Spleen (tissue), 7 donors: ENCODE data around the gene SLC46A1.

ENCODE experiments used
- CTCF ChIP-seq, 11 experiments: fragments of 200-600 bp in 7 of 11; fragments of 450-650 bp in 4 of 11; sonication (generic) in 4 of 11; IDR thresholded peaks in 8 of 11; conservative IDR thresholded peaks in 3 of 11; 1 replicate in 7 of 11; 2 replicates in 4 of 11; pipeline versions ENCODE4 v1.4.0 to v1.8.0; 2016 to 2021; ENCODE audit warnings: antibody characterized with exemption in 11 of 11, inconsistent platforms in 4 of 11, mild to moderate bottlenecking in 1 of 11
- POLR2A ChIP-seq, 3 donors: fragments of 450-650 bp; IDR thresholded peaks; one replicate each; pipeline ENCODE4 v1.5.1; 2017; ENCODE audit warnings: antibody characterized with exemption in 3 of 3, mild to moderate bottlenecking in 1 of 3
- POLR2AphosphoS5 ChIP-seq, 3 donors: sonication (generic); formaldehyde crosslinking; IDR thresholded peaks; one replicate each; pipeline ENCODE4 v1.5.1; 2017; ENCODE audit warnings: antibody characterized with exemption in 3 of 3
- donor health status: DM: no; HTN: no; CAD: no; lungs with moderate emphysema.
- donor health status: DM: no; HTN: no; CAD: no.
- donor health status: DM: no; HTN: no; CAD: no.

- TF ChIP-seq CTCF (IDR thresholded peaks at IDR 0.05 in 8 of 11, conservative IDR thresholded peaks at IDR 0.05 in 3 of 11) (no peak), POLR2A (IDR thresholded peaks at IDR 0.05) (no peak), POLR2AphosphoS5 (IDR thresholded peaks at IDR 0.05) (no peak)
These were observed 42.8 kb downstream of the SLC46A1 start for GRCh38 chr17:28363186-28363585.
